ENCODE measurements around the gene M1AP. TPM values are rescaled to one million over a fixed set of nuclear protein-coding genes. Genes with fewer than 3 reads are reported as not detected.

Gene M1AP
- total RNA-seq, 1 experiment from 2014 or later: not detected

- in situ Hi-C loops (cut with HindIII; ENCODE audit: low pct_unique_long_range_greater_than_20kb, low sequenced_read_pairs): no loop called here
- no peak for ATAC-seq
- no peaks in the 10 kb centered on the region for H3K27me3 ChIP-seq (ENCODE audit: control insufficient read depth, insufficient read depth, low read length)
- H3K27ac ChIP-seq (ENCODE audit: low read length): no peak overlapping the region
- H3K4me3 ChIP-seq (ENCODE audit: low read depth in 2 of 2, low read length in 2 of 2): no peak overlapping the region
- POLR2A ChIA-PET: no interaction called here
- no peaks in the 10 kb centered on the region for H3K9me3 ChIP-seq (ENCODE audit: control insufficient read depth, insufficient read depth, low read depth, low read length)
- H3K36me3 ChIP-seq (ENCODE audit: control insufficient read depth, insufficient read depth, low read length): no peaks in the 10 kb centered on the region
- intact Hi-C loops (cut with micrococcal nuclease; ENCODE audit: unreplicated experiment): no loop called here
- no peaks in the 10 kb centered on the region for H3K4me1 ChIP-seq (ENCODE audit: control insufficient read depth, insufficient read depth, low read length)
- TF ChIP-seq REST (IDR thresholded peaks at IDR 0.05; ENCODE audit: insufficient read depth in 1 of 2, low read depth in 2 of 2, low read length in 1 of 2) (no peak), TCF7L2 (IDR thresholded peaks at IDR 0.05; ENCODE audit: low read depth, low read length) (no peak), CTCF (IDR thresholded peaks at IDR 0.05) (no peak), POLR2AphosphoS5 (IDR thresholded peaks at IDR 0.05; ENCODE audit: low read depth, low read length) (no peak), SIN3A (IDR thresholded peaks at IDR 0.05; ENCODE audit: borderline replicate concordance, insufficient read depth, low read depth, low read length) (no peak)
- no TSS peak for BruUV-seq (replicated peaks)
- CTCF ChIA-PET: no interaction called here
- no peak for DNase-seq (ENCODE audit: low read depth, low spot score)
Observed at GRCh38 chr2:74679615-74680014, 31.5 kb upstream of the M1AP start.

GRCh38 chr2:74676331-74676730 lies 28.2 kb upstream of the M1AP start:
- ATAC-seq (no peak), DNase-seq (ENCODE audit: low read depth, low spot score) (no peak)
- ChIA-PET CTCF (no interaction called here), POLR2A (no interaction called here)
- TF ChIP-seq TCF7L2 (IDR thresholded peaks at IDR 0.05; ENCODE audit: low read depth, low read length): no peak
- TF ChIP-seq SIN3A (IDR thresholded peaks at IDR 0.05; ENCODE audit: borderline replicate concordance, insufficient read depth, low read depth, low read length): no peak
- no peak for TF ChIP-seq REST (IDR thresholded peaks at IDR 0.05; ENCODE audit: insufficient read depth in 1 of 2, low read depth in 2 of 2, low read length in 1 of 2)
- TF ChIP-seq CTCF (IDR thresholded peaks at IDR 0.05): no peak
- intact Hi-C loops (cut with micrococcal nuclease; ENCODE audit: unreplicated experiment) (no loop called here), in situ Hi-C loops (cut with HindIII; ENCODE audit: low pct_unique_long_range_greater_than_20kb, low sequenced_read_pairs) (no loop called here)
- Histone ChIP-seq H3K9me3 (ENCODE audit: control insufficient read depth, insufficient read depth, low read depth, low read length) (no peaks in the 10 kb centered on the region), H3K27ac (ENCODE audit: low read length) (no peak overlapping the region), H3K4me1 (ENCODE audit: control insufficient read depth, insufficient read depth, low read length) (no peaks in the 10 kb centered on the region), H3K27me3 (ENCODE audit: control insufficient read depth, insufficient read depth, low read length) (no peaks in the 10 kb centered on the region), H3K4me3 (ENCODE audit: low read depth in 2 of 2, low read length in 2 of 2) (no peak overlapping the region), H3K36me3 (ENCODE audit: control insufficient read depth, insufficient read depth, low read length) (no peaks in the 10 kb centered on the region)
- BruUV-seq (replicated peaks): no TSS peak

Measured in Panc1 (cell line).